HepG2 (cell line): ENCODE results near the gene ZG16. TPM values are rescaled to one million over a fixed set of nuclear protein-coding genes. Genes with fewer than 3 reads are reported as not detected.

Experiments used
- AGO1 ChIP-seq: fragments of 200-400 bp; formaldehyde crosslinking; IDR thresholded peaks from 2 replicates; pipeline ENCODE4 v1.6.1; 2017; ENCODE audit warnings: mild to moderate bottlenecking, low read depth, low read length, moderate library complexity; ENCODE audit not compliant: poor library complexity, severe bottlenecking
- DBP ChIP-seq: sonication (generic); formaldehyde crosslinking; IDR thresholded peaks from 2 replicates; pipeline ENCODE4 v1.4.0; 2020; ENCODE audit warnings: missing genetic modification reagents; ENCODE audit errors: not compliant biosample characterization
- ERF ChIP-seq: IDR thresholded peaks from 2 replicates; pipeline ENCODE4 v1.6.1; 2018; ENCODE audit warnings: missing biosample characterization, missing genetic modification reagents
- IRF2 ChIP-seq: IDR thresholded peaks from 2 replicates; pipeline ENCODE4 v1.6.1; 2018; ENCODE audit warnings: missing genetic modification reagents, missing compliant biosample characterization
- JUND ChIP-seq: sonication (generic); formaldehyde crosslinking; IDR thresholded peaks from 2 replicates; pipeline ENCODE4 v1.8.0; 2022; ENCODE audit warnings: mild to moderate bottlenecking, missing genetic modification reagents
- KDM1A ChIP-seq: IDR thresholded peaks from 2 replicates; pipeline ENCODE4 v1.6.1; 2016; ENCODE audit warnings: missing compliant biosample characterization
- MAF1 ChIP-seq: sonication (generic); formaldehyde crosslinking; IDR thresholded peaks from 2 replicates; pipeline ENCODE4 v1.5.0; 2020; ENCODE audit warnings: missing genetic modification reagents, borderline replicate concordance
- MIER3 ChIP-seq: IDR thresholded peaks from 2 replicates; pipeline ENCODE4 v1.6.1; 2016; ENCODE audit warnings: missing compliant biosample characterization, borderline replicate concordance
- RBM39 ChIP-seq: fragments of 200-400 bp; formaldehyde crosslinking; IDR thresholded peaks from one replicate; pipeline ENCODE4 v1.6.1; 2018; ENCODE audit warnings: antibody characterized with exemption, mild to moderate bottlenecking, low read depth, low read length; ENCODE audit not compliant: poor library complexity, severe bottlenecking
- SKI ChIP-seq: fragments of 450-650 bp; IDR thresholded peaks from one replicate; pipeline ENCODE4 v1.6.1; 2018; ENCODE audit warnings: mild to moderate bottlenecking; ENCODE audit not compliant: partially characterized antibody
- TBX3 ChIP-seq: fragments of 450-650 bp; IDR thresholded peaks from 2 replicates; pipeline ENCODE4 v1.6.1; 2017; ENCODE audit warnings: antibody characterized with exemption, mild to moderate bottlenecking, inconsistent platforms, borderline replicate concordance
- TGIF2 ChIP-seq: IDR thresholded peaks from 2 replicates; pipeline ENCODE4 v1.6.1; 2016; ENCODE audit warnings: control low read depth, missing compliant biosample characterization
- THAP9 ChIP-seq: sonication (generic); formaldehyde crosslinking; IDR thresholded peaks from 2 replicates; pipeline ENCODE4; 2020; ENCODE audit warnings: missing genetic modification reagents, mild to moderate bottlenecking, borderline replicate concordance
- UBTF ChIP-seq: sonication (generic); formaldehyde crosslinking; IDR thresholded peaks from 2 replicates; pipeline ENCODE4 v1.4.0; 2020; ENCODE audit warnings: mild to moderate bottlenecking, missing genetic modification reagents
- ZFP37 ChIP-seq: sonication (generic); formaldehyde crosslinking; IDR thresholded peaks from 2 replicates; pipeline ENCODE4 v1.4.0; 2020; ENCODE audit warnings: missing genetic modification reagents, borderline replicate concordance
- ZFP82 ChIP-seq: sonication (generic); formaldehyde crosslinking; IDR thresholded peaks from 2 replicates; pipeline ENCODE4 v1.5.1; 2020; ENCODE audit warnings: mild to moderate bottlenecking, missing genetic modification reagents, borderline replicate concordance
- ZNF232 ChIP-seq: sonication (generic); formaldehyde crosslinking; IDR thresholded peaks from 2 replicates; pipeline ENCODE4 v1.4.0; 2020; ENCODE audit warnings: missing genetic modification reagents, borderline replicate concordance
- ZNF3 ChIP-seq: IDR thresholded peaks from 2 replicates; pipeline ENCODE4 v1.7.0; 2017; ENCODE audit warnings: inconsistent platforms
- ZNF317 ChIP-seq: sonication (generic); formaldehyde crosslinking; IDR thresholded peaks from 2 replicates; pipeline ENCODE4 v1.5.0; 2020; ENCODE audit warnings: mild to moderate bottlenecking, missing genetic modification reagents
- ZNF446 ChIP-seq: sonication (generic); formaldehyde crosslinking; IDR thresholded peaks from 2 replicates; pipeline ENCODE4 v1.5.0; 2020; ENCODE audit warnings: mild to moderate bottlenecking, missing genetic modification reagents
- ZNF75D ChIP-seq: sonication (generic); formaldehyde crosslinking; IDR thresholded peaks from 2 replicates; pipeline ENCODE4 v1.8.1; 2023; ENCODE audit warnings: missing genetic modification reagents, mild to moderate bottlenecking, borderline replicate concordance
- polyA plus RNA-seq, 8 experiments: library from polyadenylated mRNA; depleted of rRNA in 3 of 8; stranded (reverse) in 7 of 8; unstranded in 1 of 8; fragments of >200 nt; fragmentation: Illumina TruSeq in 4 of 8; extraction: Trizol in 4 of 8; gene quantifications; 2 replicates each; pipeline versions ENCODE4 v1.2.1 to v1.2.3, GENCODE V29; 2011 to 2016; ENCODE audit warnings: low read depth in 4 of 8, missing spikeins in 1 of 8, mixed read lengths in 1 of 8; ENCODE audit not compliant: insufficient read depth in 1 of 8
- total RNA-seq, 5 experiments: library from RNA; depleted of rRNA; stranded (reverse); fragments of >200 nt; fragmentation: Illumina TruSeq; extraction: Trizol; gene quantifications; 2 replicates each; pipeline ENCODE4 v1.2.3, GENCODE V29; 2016; ENCODE audit warnings: low read depth in 1 of 5
- TF ChIP-seq, protein P1 (sequence below): IDR thresholded peaks from 2 replicates; pipeline ENCODE4 v1.6.1; 2016; ENCODE audit warnings: low read depth

ZG16 gene
- total and polyA plus RNA-seq, 2 of the 13 experiments (the other 11 are each of a cell fraction or from before 2014, with no cell fraction given), result 0.04 to 0.07 TPM

GRCh38 chr16:29807426-29808218 lies 29.6 kb downstream of the ZG16 start (continued):
- TF ChIP-seq UBTF, result peak; percentile 98
- peak; percentile 88 for TF ChIP-seq ZNF317 (CRISPR knock-in tag)
- TF ChIP-seq SKI, result no peak
- peak; percentile 98 for TF ChIP-seq ZFP37 (CRISPR knock-in tag)
- TF ChIP-seq JUND (CRISPR knock-in tag), result peak; percentile 60
- peak; percentile 83 for TF ChIP-seq ZNF3 (CRISPR knock-in tag)
- TF ChIP-seq ERF, result peak; percentile 96
- TF ChIP-seq ZNF75D (CRISPR knock-in tag), result no peak
- TF ChIP-seq ZFP82 (CRISPR knock-in tag), result peak; percentile 89; the same call in 1 of the 2 replicates
- TF ChIP-seq KDM1A (CRISPR knock-in tag), result peak; percentile 69
- TF ChIP-seq RBM39, result peak; percentile 97
- TF ChIP-seq, protein P1, sequence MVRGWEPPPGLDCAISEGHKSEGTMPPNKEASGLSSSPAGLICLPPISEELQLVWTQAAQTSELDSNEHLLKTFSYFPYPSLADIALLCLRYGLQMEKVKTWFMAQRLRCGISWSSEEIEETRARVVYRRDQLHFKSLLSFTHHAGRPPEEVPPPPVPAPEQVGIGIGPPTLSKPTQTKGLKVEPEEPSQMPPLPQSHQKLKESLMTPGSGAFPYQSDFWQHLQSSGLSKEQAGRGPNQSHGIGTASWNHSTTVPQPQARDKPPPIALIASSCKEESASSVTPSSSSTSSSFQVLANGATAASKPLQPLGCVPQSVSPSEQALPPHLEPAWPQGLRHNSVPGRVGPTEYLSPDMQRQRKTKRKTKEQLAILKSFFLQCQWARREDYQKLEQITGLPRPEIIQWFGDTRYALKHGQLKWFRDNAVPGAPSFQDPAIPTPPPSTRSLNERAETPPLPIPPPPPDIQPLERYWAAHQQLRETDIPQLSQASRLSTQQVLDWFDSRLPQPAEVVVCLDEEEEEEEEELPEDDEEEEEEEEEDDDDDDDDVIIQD, result no peak
- peak; percentile 100 for TF ChIP-seq ZNF232 (CRISPR knock-in tag)
- TF ChIP-seq DBP (CRISPR knock-in tag), result peak; percentile 94
- TF ChIP-seq MAF1 (CRISPR knock-in tag), result peak; percentile 74
- TF ChIP-seq ZNF446 (CRISPR knock-in tag), result peak; percentile 95
- TF ChIP-seq IRF2, result peak; percentile 81
- peak; percentile 92 for TF ChIP-seq THAP9 (CRISPR knock-in tag)
- no peak for TF ChIP-seq TBX3
- TF ChIP-seq AGO1, result peak; percentile 87
- TF ChIP-seq TGIF2 (CRISPR knock-in tag), result peak; percentile 97; the same call in 1 of the 2 replicates
- TF ChIP-seq MIER3 (CRISPR knock-in tag), result peak; percentile 89
